AG08396 (cell line): Measurements from ENCODE around the gene HOMEZ.

Experiments used
- DNase-seq: peaks from one replicate; pipeline ENCODE4 v3.0.0; 2012; ENCODE audit warnings: low spot score, mixed read lengths

Gene HOMEZ

GRCh38 chr14:23307687-23308644, 22.0 kb upstream of the HOMEZ start:
- no peak for DNase-seq

- DNase-seq, result no peak
Measured at GRCh38 chr14:23307146-23307530, 21.2 kb upstream of the HOMEZ start.

GRCh38 chr14:23306412-23307145, 20.6 kb upstream of the HOMEZ start, which contains the start of gene BCL2L2:
BCL2L2 (plus strand) TSS chr14:23306833; CDS start chr14:23307768, 935 bp downstream.
- DNase-seq, result peak; percentile 80

- peak; percentile 69 for DNase-seq
Measured at GRCh38 chr14:23302290-23303225, 16.6 kb upstream of the HOMEZ start, which contains the start of gene PPP1R3E. PPP1R3E (minus strand) TSS chr14:23302859; CDS start chr14:23302576, 283 bp downstream.

- no peak for DNase-seq
Measured at GRCh38 chr14:23301969-23302289, 16.0 kb upstream of the HOMEZ start.

- peak; percentile 98 for DNase-seq
Measured at GRCh38 chr14:23301288-23301968, 15.5 kb upstream of the HOMEZ start.

GRCh38 chr14:23300687-23301223, 14.8 kb upstream of the HOMEZ start:
- DNase-seq, result peak; percentile 23

- no peak for DNase-seq
Measured at GRCh38 chr14:23299986-23300686, 14.2 kb upstream of the HOMEZ start.

GRCh38 chr14:23299211-23299957, 13.5 kb upstream of the HOMEZ start:
- DNase-seq, result peak; percentile 25

GRCh38 chr14:23297611-23298277, 11.8 kb upstream of the HOMEZ start:
- no peak for DNase-seq

- DNase-seq, result no peak
Measured at GRCh38 chr14:23297096-23297495, 11.2 kb upstream of the HOMEZ start.

- DNase-seq, result no peak
Measured at GRCh38 chr14:23296012-23296777, 10.3 kb upstream of the HOMEZ start.

- DNase-seq, result peak; percentile 23
Measured at GRCh38 chr14:23294734-23295561, 9.0 kb upstream of the HOMEZ start.

GRCh38 chr14:23286902-23287479, 1.1 kb upstream of the HOMEZ start:
- DNase-seq, result no peak

- no peak for DNase-seq
Measured at GRCh38 chr14:23285530-23286019, 357 bp downstream of the HOMEZ start.

- peak; percentile 35 for DNase-seq
Measured at GRCh38 chr14:23284654-23285529, 1.0 kb downstream of the HOMEZ start.
